GM12801 (cell line): ENCODE measurements around the gene PPP1R37.

Source experiments
- CTCF ChIP-seq: IDR thresholded peaks from one replicate; pipeline ENCODE4 v1.5.1; 2011; ENCODE audit warnings: control low read depth; ENCODE audit not compliant: insufficient read length; ENCODE audit errors: extremely low read depth

The PPP1R37 gene

GRCh38 chr19:45092747-45093678, at the start of gene PPP1R37:
Gene PPP1R37, plus strand, starts transcription at chr19:45093179. Its CDS starts 147 bp downstream, at chr19:45093326.
- no peak for TF ChIP-seq CTCF

GRCh38 chr19:45045671-45046353, 47.2 kb upstream of the PPP1R37 start:
- no peak for TF ChIP-seq CTCF

GRCh38 chr19:45046355-45046754, 46.6 kb upstream of the PPP1R37 start:
- TF ChIP-seq CTCF, result no peak

- TF ChIP-seq CTCF, result no peak
Observed at GRCh38 chr19:45047188-45047797, 45.7 kb upstream of the PPP1R37 start.

GRCh38 chr19:45049073-45049736, 43.8 kb upstream of the PPP1R37 start:
- TF ChIP-seq CTCF, result no peak

GRCh38 chr19:45050036-45050435, 42.9 kb upstream of the PPP1R37 start:
- no peak for TF ChIP-seq CTCF
